ENCODE data around the gene SETX.
A peak's percentile ranks its signal among the peaks of the same experiment; 100 is the strongest.

The SETX gene

DNA sequence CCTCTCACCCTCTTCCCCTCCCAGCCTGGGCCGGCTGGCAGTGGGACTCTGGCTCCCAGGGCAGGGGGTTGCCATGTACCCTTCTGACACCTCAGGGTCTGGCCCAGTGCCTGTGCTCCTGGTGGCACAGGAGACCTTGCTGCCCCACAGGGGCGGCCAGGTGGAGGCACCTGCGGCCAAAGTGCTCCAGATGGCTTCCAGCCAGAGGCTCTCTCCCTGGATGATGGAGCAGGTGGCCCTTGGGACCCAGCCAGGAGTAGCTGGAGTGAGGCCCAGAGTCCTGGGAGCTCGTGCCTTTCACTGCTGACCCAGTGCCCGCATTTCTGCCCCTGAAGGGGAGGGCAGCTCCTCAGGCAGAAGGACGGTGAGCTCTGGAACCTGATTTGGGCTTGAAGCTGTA is 105.7 kb downstream of the SETX start:
- Histone ChIP-seq H3K36me3 (ENCODE audit: control insufficient read depth, insufficient read depth, low read length) (no peaks in the 10 kb centered on the region), H3K4me1 (ENCODE audit: control insufficient read depth, insufficient read depth, low read length) (peaks cover 8% of the 10 kb centered on the region; the same call in 1 of the 2 replicates), H3K27ac (ENCODE audit: low read depth, low read length) (no peak overlapping the region), H3K4me3 (ENCODE audit: low read depth, low read length) (no peak overlapping the region), H3K9me3 (ENCODE audit: control insufficient read depth, insufficient read depth, low read depth, low read length) (peaks cover 17% of the 10 kb centered on the region), H3K27me3 (ENCODE audit: control insufficient read depth, insufficient read depth, low read length) (peaks cover 5% of the 10 kb centered on the region; the same call in 1 of the 2 replicates), H3K9ac (ENCODE audit: low read length) (no peak overlapping the region)

DNA sequence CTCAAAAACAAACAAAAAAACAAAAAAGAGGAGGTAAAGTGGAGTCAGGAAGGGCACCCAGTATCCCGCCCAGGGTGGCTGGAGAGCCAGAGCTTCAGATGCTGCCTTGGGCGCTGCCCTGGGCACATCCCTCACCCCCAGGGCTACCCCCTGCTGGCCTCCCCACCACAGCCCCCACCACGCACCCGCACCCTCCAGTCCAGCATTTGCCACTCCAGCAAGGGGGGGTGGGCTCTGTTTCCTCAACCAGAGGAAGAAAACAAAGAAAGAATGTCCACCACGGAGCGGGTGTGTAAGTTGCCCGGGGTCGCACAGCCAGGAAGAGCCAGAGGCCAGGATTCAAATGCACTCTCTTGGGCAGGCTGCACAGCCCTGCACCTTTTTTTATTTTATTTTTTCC is 106.8 kb downstream of the SETX start:
- H3K9ac ChIP-seq (ENCODE audit: low read length), result no peak overlapping the region
- H3K27me3 ChIP-seq (ENCODE audit: control insufficient read depth, insufficient read depth, low read length), result peaks cover 16% of the 10 kb centered on the region
- H3K4me3 ChIP-seq (ENCODE audit: low read depth, low read length), result no peak overlapping the region
- H3K27ac ChIP-seq (ENCODE audit: low read depth, low read length), result no peak overlapping the region
- H3K9me3 ChIP-seq (ENCODE audit: control insufficient read depth, insufficient read depth, low read depth, low read length), result peaks cover 17% of the 10 kb centered on the region
- H3K36me3 ChIP-seq (ENCODE audit: control insufficient read depth, insufficient read depth, low read length), result no peaks in the 10 kb centered on the region
- peaks cover 17% of the 10 kb centered on the region for H3K4me1 ChIP-seq (ENCODE audit: control insufficient read depth, insufficient read depth, low read length)

DNA sequence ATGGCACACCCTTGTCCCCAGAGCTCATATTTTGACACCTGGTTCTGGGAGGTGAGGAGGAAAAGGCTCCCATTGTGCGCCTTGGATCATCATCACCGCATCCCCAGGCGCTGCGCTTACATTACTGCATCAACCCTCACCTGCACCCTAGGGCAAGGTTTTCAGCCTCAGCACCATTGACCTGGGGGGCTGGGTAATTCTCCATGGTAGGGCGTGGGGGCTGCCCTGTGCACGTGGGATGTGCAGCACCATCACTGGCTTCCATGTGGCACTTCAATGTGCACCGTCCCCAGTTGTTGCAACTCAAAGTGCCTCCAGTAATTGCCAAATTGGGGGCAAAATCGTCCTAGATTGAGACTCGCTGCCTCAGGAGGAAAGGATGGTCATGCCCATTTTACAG is 109.3 kb downstream of the SETX start:
- Histone ChIP-seq H3K36me3 (ENCODE audit: control insufficient read depth, insufficient read depth, low read length) (no peaks in the 10 kb centered on the region), H3K4me1 (ENCODE audit: control insufficient read depth, insufficient read depth, low read length) (peaks cover 25% of the 10 kb centered on the region), H3K4me3 (ENCODE audit: low read depth, low read length) (no peak overlapping the region), H3K27me3 (ENCODE audit: control insufficient read depth, insufficient read depth, low read length) (peaks cover 35% of the 10 kb centered on the region), H3K9me3 (ENCODE audit: control insufficient read depth, insufficient read depth, low read depth, low read length) (no peaks in the 10 kb centered on the region; the same call in 1 of the 2 replicates), H3K27ac (ENCODE audit: low read depth, low read length) (no peak overlapping the region), H3K9ac (ENCODE audit: low read length) (no peak overlapping the region)

DNA sequence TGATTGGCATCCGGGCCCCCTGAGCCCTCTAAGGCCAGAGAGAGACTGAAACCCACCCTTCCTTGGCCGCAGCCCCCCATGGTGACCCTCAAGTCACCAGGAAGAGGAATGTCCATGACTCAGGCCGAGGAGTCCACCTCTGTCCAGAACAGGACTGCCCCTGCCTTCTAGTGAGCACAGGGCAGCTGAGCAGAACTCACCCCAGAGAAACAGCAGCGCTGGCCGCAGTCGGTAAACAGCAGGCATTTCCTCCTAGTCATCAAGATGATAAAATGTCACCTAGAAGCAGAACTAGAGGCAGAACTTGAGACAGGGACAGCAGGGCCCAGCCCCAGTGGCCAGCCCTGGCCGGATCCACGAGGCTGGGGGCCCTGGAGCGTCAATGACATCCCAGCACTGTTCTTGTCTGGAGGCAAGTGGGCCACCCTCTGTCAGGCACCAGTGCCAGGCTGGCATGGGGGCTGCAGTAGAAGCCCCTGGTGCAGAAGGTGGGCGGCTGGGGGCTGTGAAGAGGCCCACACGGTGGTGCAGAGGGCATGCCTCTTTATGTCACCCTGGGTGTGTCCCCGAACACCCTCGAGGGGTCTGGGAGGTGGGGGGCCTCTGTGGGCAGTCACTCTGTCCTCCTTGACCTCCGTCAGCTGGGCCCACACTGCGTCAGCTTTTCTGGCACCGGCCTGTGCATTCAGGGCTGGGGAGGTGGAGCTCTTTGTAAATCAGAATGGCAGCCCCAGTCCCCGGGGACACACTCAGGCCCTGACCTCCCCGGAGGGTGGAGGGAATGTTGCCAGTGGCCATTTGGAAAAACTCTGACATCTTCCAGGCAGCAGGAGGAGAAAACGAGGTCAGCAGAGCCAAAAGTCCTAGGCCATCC is 110.0 kb downstream of the SETX start:
- H3K9ac ChIP-seq (ENCODE audit: low read length), result no peak overlapping the region

DNA sequence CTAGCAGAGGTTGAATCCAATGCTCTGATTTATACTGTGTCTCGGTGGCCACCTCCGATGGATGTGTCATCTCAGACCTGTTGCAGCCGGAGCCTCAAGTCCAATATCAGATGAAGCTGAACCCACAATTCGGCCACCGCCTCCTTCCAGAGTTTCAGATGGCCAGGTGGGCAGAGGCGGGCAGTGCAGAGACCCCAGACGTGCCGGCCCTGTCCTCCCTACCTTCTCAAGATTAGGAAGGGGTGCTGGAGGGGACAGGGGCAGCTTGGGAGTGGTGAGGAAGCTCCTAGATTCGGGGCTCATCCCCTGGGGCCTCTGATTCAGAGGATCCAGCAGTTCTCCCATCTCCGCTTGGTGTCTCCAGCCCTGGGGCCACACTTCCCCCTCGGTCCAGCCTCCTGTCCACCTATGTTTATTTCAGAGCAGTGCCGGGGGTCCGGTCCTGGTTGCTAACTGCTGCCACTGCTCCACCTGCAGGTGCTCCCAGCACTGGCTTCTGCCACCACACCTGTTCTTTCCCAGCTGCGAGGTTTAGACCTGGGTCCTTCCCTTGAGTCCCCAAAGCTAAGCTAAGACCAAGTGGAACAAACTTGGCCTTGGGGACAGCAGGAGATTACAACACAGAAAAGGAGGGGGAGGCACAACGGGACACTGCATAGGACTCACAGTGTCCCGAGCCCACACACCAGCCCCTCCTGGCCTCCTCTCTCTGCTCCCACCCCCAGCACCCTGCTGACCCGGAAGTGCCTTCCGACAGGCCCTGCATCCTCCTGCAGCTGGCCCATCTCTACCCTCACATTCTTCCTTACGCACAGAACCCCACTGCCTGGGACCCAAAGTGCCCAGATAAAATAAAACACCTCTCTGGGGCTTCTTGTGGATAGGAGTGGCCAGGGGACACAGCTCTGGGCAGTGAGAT is 111.4 kb downstream of the SETX start:
- Histone ChIP-seq H3K36me3 (ENCODE audit: control insufficient read depth, insufficient read depth, low read length) (no peaks in the 10 kb centered on the region), H3K9ac (ENCODE audit: low read length) (no peak overlapping the region), H3K9me3 (ENCODE audit: control insufficient read depth, insufficient read depth, low read depth, low read length) (no peaks in the 10 kb centered on the region), H3K4me1 (ENCODE audit: control insufficient read depth, insufficient read depth, low read length) (peaks cover 32% of the 10 kb centered on the region), H3K27me3 (ENCODE audit: control insufficient read depth, insufficient read depth, low read length) (peaks cover 56% of the 10 kb centered on the region), H3K4me3 (ENCODE audit: low read depth, low read length) (peak overlapping the region; percentile 67; the same call in 1 of the 2 replicates), H3K27ac (ENCODE audit: low read depth, low read length) (no peak overlapping the region)

More for the DNA sequence above, 110.0 kb downstream of the SETX start:
- Histone ChIP-seq H3K4me3 (ENCODE audit: low read depth, low read length) (no peak overlapping the region), H3K4me1 (ENCODE audit: control insufficient read depth, insufficient read depth, low read length) (peaks cover 32% of the 10 kb centered on the region), H3K9me3 (ENCODE audit: control insufficient read depth, insufficient read depth, low read depth, low read length) (no peaks in the 10 kb centered on the region), H3K27ac (ENCODE audit: low read depth, low read length) (no peak overlapping the region), H3K36me3 (ENCODE audit: control insufficient read depth, insufficient read depth, low read length) (no peaks in the 10 kb centered on the region), H3K27me3 (ENCODE audit: control insufficient read depth, insufficient read depth, low read length) (peaks cover 42% of the 10 kb centered on the region)

DNA sequence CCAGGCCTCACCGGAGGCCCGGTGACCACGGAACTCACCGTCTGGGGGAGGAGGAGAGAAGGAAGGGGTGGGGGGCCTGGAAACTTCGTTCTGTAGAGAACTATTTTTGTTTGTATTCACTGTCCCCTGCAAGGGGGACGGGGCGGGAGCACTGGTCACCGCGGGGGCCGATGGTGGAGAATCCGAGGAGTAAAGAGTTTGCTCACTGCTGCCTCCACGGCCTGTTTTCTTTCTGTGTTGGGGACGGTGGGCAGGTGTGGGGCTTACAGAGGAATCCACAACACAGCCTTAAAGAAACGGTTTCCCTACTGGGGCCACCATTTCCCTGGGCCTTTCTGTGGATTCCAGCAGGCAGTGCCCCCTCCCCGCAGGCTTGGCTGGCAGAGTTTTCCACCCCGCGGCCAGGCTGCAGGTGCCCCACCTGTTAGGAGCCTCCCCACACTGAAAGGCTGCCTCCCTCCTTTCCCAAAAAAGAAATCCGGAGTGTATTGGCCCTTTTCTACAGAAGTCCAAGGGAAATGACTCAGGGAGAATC is 112.1 kb downstream of the SETX start:
- Histone ChIP-seq H3K4me1 (ENCODE audit: control insufficient read depth, insufficient read depth, low read length) (peaks cover 32% of the 10 kb centered on the region), H3K27ac (ENCODE audit: low read depth, low read length) (no peak overlapping the region), H3K4me3 (ENCODE audit: low read depth, low read length) (peak overlapping the region; percentile 67), H3K9me3 (ENCODE audit: control insufficient read depth, insufficient read depth, low read depth, low read length) (no peaks in the 10 kb centered on the region), H3K36me3 (ENCODE audit: control insufficient read depth, insufficient read depth, low read length) (no peaks in the 10 kb centered on the region), H3K9ac (ENCODE audit: low read length) (no peak overlapping the region), H3K27me3 (ENCODE audit: control insufficient read depth, insufficient read depth, low read length) (peaks cover 59% of the 10 kb centered on the region)

DNA sequence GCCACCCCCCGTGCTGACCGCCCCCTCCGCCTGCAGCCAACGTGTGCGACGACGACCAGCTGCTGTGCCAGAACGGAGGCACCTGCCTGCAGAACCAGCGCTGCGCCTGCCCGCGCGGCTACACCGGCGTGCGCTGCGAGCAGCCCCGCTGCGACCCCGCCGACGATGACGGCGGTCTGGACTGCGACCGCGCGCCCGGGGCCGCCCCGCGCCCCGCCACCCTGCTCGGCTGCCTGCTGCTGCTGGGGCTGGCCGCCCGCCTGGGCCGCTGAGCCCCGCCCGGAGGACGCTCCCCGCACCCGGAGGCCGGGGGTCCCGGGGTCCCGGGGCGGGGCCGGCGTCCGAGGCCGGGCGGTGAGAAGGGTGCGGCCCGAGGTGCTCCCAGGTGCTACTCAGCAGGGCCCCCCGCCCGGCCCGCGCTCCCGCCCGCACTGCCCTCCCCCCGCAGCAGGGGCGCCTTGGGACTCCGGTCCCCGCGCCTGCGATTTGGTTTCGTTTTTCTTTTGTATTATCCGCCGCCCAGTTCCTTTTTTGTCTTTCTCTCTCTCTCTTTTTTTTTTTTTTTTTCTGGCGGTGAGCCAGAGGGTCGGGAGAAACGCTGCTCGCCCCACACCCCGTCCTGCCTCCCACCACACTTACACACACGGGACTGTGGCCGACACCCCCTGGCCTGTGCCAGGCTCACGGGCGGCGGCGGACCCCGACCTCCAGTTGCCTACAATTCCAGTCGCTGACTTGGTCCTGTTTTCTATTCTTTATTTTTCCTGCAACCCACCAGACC is 112.8 kb downstream of the SETX start:
- Histone ChIP-seq H3K36me3 (ENCODE audit: control insufficient read depth, insufficient read depth, low read length) (no peaks in the 10 kb centered on the region), H3K27ac (ENCODE audit: low read depth, low read length) (no peak overlapping the region), H3K4me1 (ENCODE audit: control insufficient read depth, insufficient read depth, low read length) (peaks cover 32% of the 10 kb centered on the region), H3K9ac (ENCODE audit: low read length) (peak overlapping the region; percentile 38), H3K9me3 (ENCODE audit: control insufficient read depth, insufficient read depth, low read depth, low read length) (no peaks in the 10 kb centered on the region), H3K27me3 (ENCODE audit: control insufficient read depth, insufficient read depth, low read length) (peaks cover 59% of the 10 kb centered on the region), H3K4me3 (ENCODE audit: low read depth, low read length) (peak overlapping the region; percentile 67)

DNA sequence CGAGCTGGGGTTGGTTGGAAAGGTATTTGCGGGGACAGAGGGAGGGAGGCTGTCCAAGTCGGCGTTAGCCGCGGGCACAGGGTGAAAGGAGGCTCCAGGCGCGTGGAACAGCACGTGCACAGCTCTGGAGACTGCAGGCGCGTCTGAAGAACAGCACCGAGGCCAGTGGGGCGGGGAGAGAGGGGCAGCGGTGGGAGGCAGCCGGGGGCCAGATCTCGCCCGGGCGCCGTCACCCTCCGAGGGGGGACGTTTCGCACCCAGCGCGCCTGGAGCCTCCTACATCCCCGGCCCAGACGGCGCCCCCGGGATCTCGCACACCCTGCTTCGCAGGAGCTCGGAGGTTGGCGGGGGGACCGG is 113.3 kb downstream of the SETX start:
- H3K4me3 ChIP-seq (ENCODE audit: low read depth, low read length), result peak overlapping the region; percentile 67
- no peaks in the 10 kb centered on the region for H3K36me3 ChIP-seq (ENCODE audit: control insufficient read depth, insufficient read depth, low read length)
- no peak overlapping the region for H3K27ac ChIP-seq (ENCODE audit: low read depth, low read length)
- H3K27me3 ChIP-seq (ENCODE audit: control insufficient read depth, insufficient read depth, low read length), result peaks cover 62% of the 10 kb centered on the region
- peak overlapping the region; percentile 38 for H3K9ac ChIP-seq (ENCODE audit: low read length)
- H3K4me1 ChIP-seq (ENCODE audit: control insufficient read depth, insufficient read depth, low read length), result peaks cover 32% of the 10 kb centered on the region
- H3K9me3 ChIP-seq (ENCODE audit: control insufficient read depth, insufficient read depth, low read depth, low read length), result no peaks in the 10 kb centered on the region

DNA sequence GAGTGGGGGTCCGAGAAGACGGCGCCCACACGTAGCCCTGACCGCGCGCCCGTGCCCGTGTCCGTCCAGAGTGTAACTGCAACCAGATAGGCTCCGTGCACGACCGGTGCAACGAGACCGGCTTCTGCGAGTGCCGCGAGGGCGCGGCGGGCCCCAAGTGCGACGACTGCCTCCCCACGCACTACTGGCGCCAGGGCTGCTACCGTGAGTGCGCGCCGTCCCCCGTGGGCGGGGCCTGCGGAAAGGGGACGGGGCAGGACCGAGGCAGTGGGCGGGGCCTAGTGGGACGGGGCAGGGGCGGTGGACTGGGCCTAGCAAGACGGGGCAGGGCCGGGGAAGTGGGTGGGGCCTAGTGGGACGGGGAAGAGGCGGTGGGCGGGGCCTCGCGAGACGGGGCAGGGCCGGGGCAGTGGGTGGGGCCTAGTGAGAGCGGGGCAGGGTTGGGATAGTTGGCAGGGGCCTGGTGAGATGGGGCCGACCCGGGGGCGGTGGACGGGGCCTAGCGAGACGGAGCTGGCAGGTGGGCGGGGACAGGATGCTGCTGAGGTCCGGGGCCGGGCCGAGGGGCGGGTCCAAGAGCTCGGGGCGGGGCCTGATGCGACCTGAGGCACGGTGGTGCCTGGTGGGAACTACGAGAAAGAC is 113.8 kb downstream of the SETX start:
- peaks cover 62% of the 10 kb centered on the region for H3K27me3 ChIP-seq (ENCODE audit: control insufficient read depth, insufficient read depth, low read length)
- H3K36me3 ChIP-seq (ENCODE audit: control insufficient read depth, insufficient read depth, low read length), result no peaks in the 10 kb centered on the region
- H3K4me1 ChIP-seq (ENCODE audit: control insufficient read depth, insufficient read depth, low read length), result peaks cover 32% of the 10 kb centered on the region
- no peak overlapping the region for H3K27ac ChIP-seq (ENCODE audit: low read depth, low read length)
- H3K9ac ChIP-seq (ENCODE audit: low read length), result peak overlapping the region; percentile 38
- H3K9me3 ChIP-seq (ENCODE audit: control insufficient read depth, insufficient read depth, low read depth, low read length), result no peaks in the 10 kb centered on the region
- peak overlapping the region; percentile 76 for H3K4me3 ChIP-seq (ENCODE audit: low read depth, low read length)

Data from HUES6 (cell line).